GM10266 (cell line): Measurements from ENCODE around the gene ALS2CL.

Source experiments
- DNase-seq: peaks from one replicate; pipeline ENCODE4 v3.0.0; 2012; ENCODE audit errors: extremely low spot score
- CTCF ChIP-seq: IDR thresholded peaks from 2 replicates; pipeline ENCODE4 v1.5.1; 2012; ENCODE audit warnings: mild to moderate bottlenecking, low read depth; ENCODE audit not compliant: control insufficient read depth, insufficient read depth; ENCODE audit errors: missing control alignments

ALS2CL gene

GRCh38 chr3:46670000-46670890, 23.2 kb downstream of the ALS2CL start:
- no peak for DNase-seq
- TF ChIP-seq CTCF, result no peak

GRCh38 chr3:46669191-46669999, 24.1 kb downstream of the ALS2CL start:
- TF ChIP-seq CTCF, result no peak
- DNase-seq, result no peak

GRCh38 chr3:46668591-46668990, 24.9 kb downstream of the ALS2CL start:
- DNase-seq, result no peak
- no peak for TF ChIP-seq CTCF

- no peak for TF ChIP-seq CTCF
- DNase-seq, result no peak
Observed at GRCh38 chr3:46668116-46668515, 25.4 kb downstream of the ALS2CL start.

GRCh38 chr3:46667657-46668056, 25.8 kb downstream of the ALS2CL start:
- no peak for TF ChIP-seq CTCF
- no peak for DNase-seq

GRCh38 chr3:46667061-46667621, 26.3 kb downstream of the ALS2CL start:
- no peak for DNase-seq
- no peak for TF ChIP-seq CTCF

- DNase-seq, result no peak
- no peak for TF ChIP-seq CTCF
Observed at GRCh38 chr3:46666453-46666845, 27.0 kb downstream of the ALS2CL start.
